Measurements from ENCODE around the gene LCP1.

Gene LCP1

DNA sequence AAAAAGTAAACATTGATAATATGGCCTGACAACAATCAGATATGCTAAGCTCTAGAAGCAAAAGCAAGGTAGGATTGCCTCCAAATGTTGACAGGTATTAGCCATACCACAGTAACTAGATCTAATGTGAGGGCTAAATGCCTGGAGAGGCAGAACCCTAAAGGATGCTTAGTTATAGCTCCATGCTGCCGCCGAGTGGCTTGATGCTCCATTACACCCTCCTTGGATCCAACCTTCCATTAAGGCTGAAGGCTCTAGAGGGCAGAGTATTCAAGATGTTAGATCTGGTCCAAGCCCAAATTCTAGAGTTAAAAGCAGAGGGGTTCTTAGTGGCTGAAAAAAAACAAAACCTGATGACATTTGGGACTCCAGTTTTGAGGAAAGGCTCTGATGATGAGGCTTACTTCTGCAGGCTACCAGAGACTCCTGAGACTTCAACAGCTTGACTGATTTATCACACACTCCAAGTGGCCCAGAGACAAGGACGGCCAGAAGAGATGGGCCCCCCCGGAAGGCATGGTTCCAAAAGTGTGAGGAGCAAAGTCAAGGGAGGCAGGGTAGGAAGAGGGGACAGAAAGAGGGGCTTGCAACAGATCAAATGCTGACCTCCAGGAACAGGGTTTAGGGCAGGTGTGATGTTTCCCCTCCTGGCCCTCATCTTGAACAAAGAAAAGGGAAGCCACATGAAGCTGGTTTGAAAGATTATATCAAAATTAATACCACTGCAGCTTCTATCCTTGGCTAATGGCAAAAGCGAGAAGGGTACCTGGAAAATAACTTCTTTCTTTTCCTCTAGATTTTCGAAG is 55.2 kb downstream of the LCP1 start:
- peak; percentile 87 for DNase-seq (ENCODE audit: low spot score)

- DNase-seq (ENCODE audit: low spot score) = no peak
Measured at GRCh38 chr13:46126056-46126455, 55.9 kb downstream of the LCP1 start.

DNA sequence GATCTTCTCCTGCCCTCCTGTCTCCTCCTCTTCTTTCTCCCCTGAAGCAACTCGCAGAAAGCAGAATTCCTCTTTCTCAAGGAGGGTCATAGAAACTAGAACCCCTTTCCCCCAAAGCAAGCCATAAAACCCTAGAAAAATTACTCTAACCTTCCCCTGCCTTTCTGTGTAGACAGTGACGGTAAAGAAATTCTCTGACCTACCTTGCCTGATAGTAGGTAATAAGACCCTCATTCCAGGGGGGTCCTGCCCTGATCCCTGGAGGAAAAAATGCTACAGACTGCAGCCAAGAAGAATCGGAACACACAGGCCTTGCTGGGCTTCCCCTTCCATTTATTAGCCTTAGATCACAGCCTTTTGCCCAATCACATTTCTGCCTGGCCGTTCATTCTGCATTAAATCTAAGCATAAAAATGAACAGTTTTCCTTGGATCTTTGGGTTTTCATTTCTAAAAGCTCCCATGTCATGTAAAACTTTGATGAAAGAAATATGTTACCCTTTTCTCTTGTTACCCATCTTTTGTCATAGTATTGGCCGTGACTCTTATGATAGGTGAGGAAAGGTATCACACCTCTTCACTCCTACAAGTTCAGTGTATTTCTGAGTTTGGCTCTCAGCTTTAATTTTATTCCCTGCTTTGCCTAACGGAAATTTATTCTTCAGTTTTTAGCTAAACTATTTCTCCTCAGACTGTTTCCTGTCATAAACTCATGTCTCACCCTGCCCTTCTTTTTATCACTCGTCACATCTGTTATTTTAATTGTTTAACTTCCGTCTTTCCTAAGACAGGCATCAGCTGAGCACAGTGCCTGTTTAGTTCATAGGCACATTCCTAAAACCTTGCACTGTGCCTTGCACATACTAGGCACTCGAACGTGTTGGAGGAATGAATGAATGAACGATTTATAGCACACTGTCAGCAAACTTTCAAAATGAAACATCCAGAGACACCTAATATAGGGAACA is 56.7 kb downstream of the LCP1 start:
- no peak for DNase-seq (ENCODE audit: low spot score)

GRCh38 chr13:46124531-46124966 is 57.4 kb downstream of the LCP1 start:
- DNase-seq (ENCODE audit: low spot score) = no peak

GRCh38 chr13:46122304-46122703 is 59.7 kb downstream of the LCP1 start:
- DNase-seq (ENCODE audit: low spot score) = no peak

- no peak for DNase-seq (ENCODE audit: low spot score)
Measured at GRCh38 chr13:46121597-46122163, 60.3 kb downstream of the LCP1 start.

- no peak for DNase-seq (ENCODE audit: low spot score)
Measured at GRCh38 chr13:46121033-46121432, 60.9 kb downstream of the LCP1 start.

GRCh38 chr13:46119883-46120614 is 61.9 kb downstream of the LCP1 start:
- no peak for DNase-seq (ENCODE audit: low spot score)

DNA sequence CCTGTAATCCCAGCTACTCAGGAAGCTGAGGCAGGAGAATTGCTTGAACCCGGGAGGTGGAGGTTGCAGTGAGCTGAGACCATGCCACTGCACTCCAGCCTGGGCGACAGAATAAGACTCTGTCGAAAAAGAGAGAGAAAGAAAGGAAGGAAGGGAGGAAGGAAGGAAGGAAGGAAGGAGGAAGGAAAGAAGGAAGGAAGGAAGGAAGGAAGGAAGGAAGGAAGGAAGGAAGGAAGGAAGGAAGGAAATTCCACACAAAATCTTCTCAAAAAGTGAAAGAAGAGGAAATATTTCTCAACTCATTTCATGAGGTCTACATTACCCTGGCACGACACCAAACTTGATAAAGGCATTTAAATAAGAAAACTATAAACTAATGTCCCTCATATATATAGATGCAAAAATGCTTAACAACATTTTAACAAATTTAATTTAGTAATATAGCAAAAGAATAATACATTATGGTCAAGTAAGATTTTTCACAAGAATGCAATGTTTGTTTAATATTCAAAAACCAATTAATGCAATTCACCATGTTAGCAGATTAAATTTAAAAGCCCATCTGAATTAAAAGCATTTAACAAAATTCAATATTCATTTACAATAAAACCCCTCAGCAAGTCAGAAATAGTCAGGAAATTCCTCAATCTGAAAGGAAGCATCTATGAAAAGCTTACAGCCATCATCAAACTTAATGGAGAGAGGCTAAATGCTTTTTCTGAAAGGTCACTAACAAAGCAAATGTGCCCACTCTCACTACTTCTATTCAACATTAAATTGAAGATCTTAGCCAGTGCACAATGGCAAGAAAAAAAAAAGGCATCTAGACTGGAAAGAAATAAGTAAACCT is 65.1 kb downstream of the LCP1 start:
- no peak for DNase-seq (ENCODE audit: low spot score)

GRCh38 chr13:46114613-46115012 is 67.4 kb downstream of the LCP1 start:
- DNase-seq (ENCODE audit: low spot score) = no peak

- DNase-seq (ENCODE audit: low spot score) = no peak
Measured at GRCh38 chr13:46113596-46113995, 68.4 kb downstream of the LCP1 start.

- no peak for DNase-seq (ENCODE audit: low spot score)
Measured at GRCh38 chr13:46111151-46111550, 70.8 kb downstream of the LCP1 start.

DNA sequence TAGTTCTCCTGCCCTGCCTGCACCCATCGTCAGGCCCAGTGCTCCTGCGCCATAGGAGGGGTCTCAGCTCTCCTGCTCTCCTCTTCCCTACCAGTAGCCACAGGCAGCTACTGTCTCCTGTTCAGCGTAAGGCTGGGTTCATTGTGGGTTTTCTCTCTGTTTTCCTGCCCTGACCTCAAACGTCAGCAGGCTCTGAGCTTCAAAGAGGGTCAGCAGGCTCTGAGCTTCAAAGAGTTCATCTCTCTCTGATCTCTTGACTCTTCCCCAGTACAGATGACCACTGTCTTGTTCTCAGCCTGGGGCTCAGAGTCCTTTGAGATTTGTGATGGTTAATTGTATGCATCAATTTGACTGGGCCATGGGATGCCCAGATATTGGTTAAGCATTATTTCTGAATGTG is 72.5 kb downstream of the LCP1 start:
- DNase-seq (ENCODE audit: low spot score) = no peak

DNA sequence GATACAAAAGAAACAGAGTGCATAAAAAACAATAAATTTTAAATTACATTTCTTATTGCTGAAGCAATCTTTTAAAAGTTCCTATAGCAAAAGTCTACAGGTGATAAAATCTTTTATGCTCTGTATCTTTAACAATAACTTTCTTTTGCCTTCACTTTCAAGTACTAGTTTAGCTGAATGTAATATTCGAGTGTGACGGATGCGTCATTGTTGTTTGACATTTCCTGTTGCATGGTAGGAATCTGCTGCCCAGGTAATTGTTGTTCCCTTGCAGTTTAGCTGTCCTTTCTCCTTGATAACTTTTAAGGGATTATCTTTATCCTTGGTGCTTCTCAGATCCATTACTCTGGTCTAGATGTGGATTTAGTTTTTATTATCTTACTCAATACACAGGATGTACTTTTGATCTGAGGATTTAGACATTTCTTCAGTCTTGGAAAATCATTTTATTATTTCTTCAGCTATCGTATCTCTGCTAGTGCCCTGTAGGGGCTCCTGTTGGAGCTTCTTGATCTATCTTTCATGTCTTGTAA is 75.1 kb downstream of the LCP1 start:
- no peak for DNase-seq (ENCODE audit: low spot score)

GRCh38 chr13:46104868-46105267 is 77.1 kb downstream of the LCP1 start, which contains the start of gene CPB2:
Gene CPB2 (minus strand): TSS chr13:46105033. CDS start chr13:46105009, 24 bp downstream.
- DNase-seq (ENCODE audit: low spot score) = no peak

GRCh38 chr13:46103037-46103436 is 78.9 kb downstream of the LCP1 start:
- DNase-seq (ENCODE audit: low spot score) = no peak

- no peak for DNase-seq (ENCODE audit: low spot score)
Measured at GRCh38 chr13:46102255-46102605, 79.7 kb downstream of the LCP1 start.

- DNase-seq (ENCODE audit: low spot score) = no peak
Measured at GRCh38 chr13:46101484-46102254, 80.3 kb downstream of the LCP1 start.

GRCh38 chr13:46101002-46101401 is 81.0 kb downstream of the LCP1 start:
- no peak for DNase-seq (ENCODE audit: low spot score)

Measured in putamen (tissue), 1 donor.